ENCODE results near the gene SH3BP4.

SH3BP4 gene

GRCh38 chr2:234968631-234969305 is 17.0 kb downstream of the SH3BP4 start:
- Mint-ChIP-seq H3K36me3 (no peaks in the 10 kb centered on the region), H3K27ac (no peak overlapping the region), H3K9me3 (ENCODE audit: low read depth) (no peaks in the 10 kb centered on the region), H3K27me3 (peaks cover 7% of the 10 kb centered on the region), H3K4me3 (no peak overlapping the region), H3K4me1 (ENCODE audit: low read depth) (no peaks in the 10 kb centered on the region)

DNA sequence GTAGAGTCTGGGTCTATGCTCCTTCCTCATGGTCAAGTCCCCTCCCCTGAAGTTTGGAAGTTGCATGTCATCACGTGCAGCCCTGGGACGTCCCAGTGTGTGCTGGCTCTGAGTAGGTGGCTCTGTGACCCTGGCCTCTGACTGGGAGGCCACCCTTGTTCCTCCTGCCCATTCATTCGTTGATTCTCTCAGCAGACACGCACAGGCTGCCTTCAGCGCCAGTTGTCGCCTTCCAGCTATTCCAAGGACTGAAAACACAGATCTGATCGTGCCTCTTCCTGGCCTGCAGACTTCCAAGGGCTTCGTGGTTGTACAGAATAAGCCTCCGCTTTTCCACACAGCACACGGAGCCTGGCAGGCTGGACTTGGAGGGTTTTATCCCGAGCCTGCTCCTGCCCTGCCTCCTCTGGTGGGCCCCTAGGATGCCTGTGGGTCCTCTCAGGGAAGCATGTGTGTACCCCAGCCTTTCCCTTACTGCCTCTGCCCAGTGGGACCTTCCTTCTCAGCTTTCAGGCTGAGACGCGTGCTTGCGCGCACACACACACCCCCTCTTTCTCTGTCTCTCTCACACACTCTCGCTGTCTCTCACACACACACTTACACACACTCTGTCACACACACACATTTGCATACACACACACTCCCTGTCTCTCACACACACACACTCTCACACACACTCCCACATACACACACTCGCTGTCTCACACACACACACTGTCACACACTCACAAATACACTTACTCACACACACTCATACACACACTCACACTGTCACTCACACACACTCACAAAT is 17.7 kb downstream of the SH3BP4 start:
- Mint-ChIP-seq H3K9me3 (ENCODE audit: low read depth) (no peaks in the 10 kb centered on the region), H3K4me1 (ENCODE audit: low read depth) (no peaks in the 10 kb centered on the region), H3K36me3 (no peaks in the 10 kb centered on the region), H3K27ac (no peak overlapping the region), H3K27me3 (peaks cover 7% of the 10 kb centered on the region), H3K4me3 (no peak overlapping the region)

DNA sequence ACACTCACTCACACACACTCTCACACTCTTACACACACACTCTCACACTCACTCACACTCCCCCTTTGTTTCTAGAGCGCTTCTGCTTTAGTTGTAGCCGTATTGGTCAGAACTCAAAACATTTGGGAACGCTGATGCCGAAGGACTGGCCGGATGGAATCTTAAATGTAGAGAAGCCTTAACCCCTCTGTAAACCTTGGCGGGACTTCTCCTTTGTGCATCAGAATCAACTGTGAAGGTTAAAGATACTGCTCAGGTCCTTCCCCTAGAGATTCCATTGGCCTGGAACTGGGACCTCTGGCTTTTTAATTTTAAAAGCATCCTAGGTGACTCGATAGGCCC is 18.3 kb downstream of the SH3BP4 start:
- peaks cover 9% of the 10 kb centered on the region for H3K27me3 Mint-ChIP-seq

DNA sequence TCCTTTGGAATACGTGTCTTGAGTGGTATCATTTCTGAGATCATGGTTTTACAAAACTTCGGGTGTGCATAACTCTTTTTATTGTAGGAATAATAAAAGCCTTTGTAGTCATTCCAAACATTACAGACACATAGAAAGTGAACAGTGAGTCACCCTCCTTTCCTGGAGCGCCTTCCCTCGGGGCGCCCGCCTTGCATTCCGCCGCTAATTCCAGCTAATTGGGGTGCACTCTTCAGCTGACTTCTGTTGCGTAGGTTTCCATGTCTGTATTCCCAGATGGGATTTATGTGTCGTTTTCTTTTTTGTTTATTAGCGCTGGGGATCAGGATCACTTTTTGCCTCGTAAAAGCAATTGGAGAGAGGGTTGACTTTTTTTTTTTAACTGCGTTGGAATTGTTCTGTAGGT is 18.7 kb downstream of the SH3BP4 start:
- H3K27ac Mint-ChIP-seq: no peak overlapping the region
- H3K27me3 Mint-ChIP-seq: peaks cover 10% of the 10 kb centered on the region
- H3K36me3 Mint-ChIP-seq: no peaks in the 10 kb centered on the region
- no peaks in the 10 kb centered on the region for H3K4me1 Mint-ChIP-seq (ENCODE audit: low read depth)
- no peaks in the 10 kb centered on the region for H3K9me3 Mint-ChIP-seq (ENCODE audit: low read depth)
- H3K4me3 Mint-ChIP-seq: no peak overlapping the region

More for the DNA sequence above, 18.3 kb downstream of the SH3BP4 start:
- Mint-ChIP-seq H3K4me3 (no peak overlapping the region), H3K36me3 (no peaks in the 10 kb centered on the region), H3K4me1 (ENCODE audit: low read depth) (no peaks in the 10 kb centered on the region), H3K9me3 (ENCODE audit: low read depth) (no peaks in the 10 kb centered on the region), H3K27ac (no peak overlapping the region)

DNA sequence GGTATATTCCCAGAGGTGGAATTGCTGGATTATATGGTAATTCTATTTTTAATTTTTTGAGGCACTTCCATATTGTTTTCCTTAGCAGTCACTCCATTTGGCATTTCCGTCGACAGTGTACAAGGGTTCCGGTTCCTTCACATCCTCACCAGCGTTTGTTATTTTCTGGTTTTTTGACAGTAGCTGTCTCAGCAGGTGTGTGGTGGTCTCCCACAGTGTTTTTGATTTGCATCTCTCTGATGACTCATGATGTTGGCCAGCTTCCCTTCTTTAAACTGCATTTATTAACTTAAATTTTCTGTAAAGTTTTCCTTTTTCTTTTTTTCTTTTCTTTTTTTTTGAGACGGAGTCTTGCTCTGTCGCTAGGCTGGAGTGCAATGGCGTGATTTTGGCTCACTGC is 19.7 kb downstream of the SH3BP4 start:
- no peaks in the 10 kb centered on the region for H3K9me3 Mint-ChIP-seq (ENCODE audit: low read depth)
- H3K36me3 Mint-ChIP-seq: no peaks in the 10 kb centered on the region
- no peak overlapping the region for H3K4me3 Mint-ChIP-seq
- no peak overlapping the region for H3K27ac Mint-ChIP-seq
- H3K27me3 Mint-ChIP-seq: peaks cover 10% of the 10 kb centered on the region
- H3K4me1 Mint-ChIP-seq (ENCODE audit: low read depth): no peaks in the 10 kb centered on the region

DNA sequence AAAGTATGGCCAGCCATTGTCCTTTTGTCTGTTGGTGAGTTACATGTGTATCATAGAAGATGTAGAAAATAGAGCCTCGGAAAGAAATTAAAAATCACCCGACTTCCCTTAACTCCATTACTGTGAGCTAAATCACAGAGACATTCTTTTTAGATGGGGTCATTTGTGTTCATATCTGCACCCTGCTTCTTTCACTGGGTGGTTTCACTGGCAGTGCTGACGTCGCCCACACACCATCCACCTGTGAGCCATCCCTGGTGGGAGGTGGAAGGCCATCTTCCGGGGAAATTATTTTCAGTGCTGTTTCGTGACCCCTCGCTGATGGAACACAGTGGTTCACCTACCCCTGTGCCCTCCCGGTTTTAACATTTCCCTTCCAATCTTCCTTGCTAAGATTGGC is 21.2 kb downstream of the SH3BP4 start:
- no peaks in the 10 kb centered on the region for H3K36me3 Mint-ChIP-seq
- H3K27ac Mint-ChIP-seq: no peak overlapping the region
- no peaks in the 10 kb centered on the region for H3K9me3 Mint-ChIP-seq (ENCODE audit: low read depth)
- H3K27me3 Mint-ChIP-seq: peaks cover 10% of the 10 kb centered on the region
- no peak overlapping the region for H3K4me3 Mint-ChIP-seq
- H3K4me1 Mint-ChIP-seq (ENCODE audit: low read depth): no peaks in the 10 kb centered on the region

DNA sequence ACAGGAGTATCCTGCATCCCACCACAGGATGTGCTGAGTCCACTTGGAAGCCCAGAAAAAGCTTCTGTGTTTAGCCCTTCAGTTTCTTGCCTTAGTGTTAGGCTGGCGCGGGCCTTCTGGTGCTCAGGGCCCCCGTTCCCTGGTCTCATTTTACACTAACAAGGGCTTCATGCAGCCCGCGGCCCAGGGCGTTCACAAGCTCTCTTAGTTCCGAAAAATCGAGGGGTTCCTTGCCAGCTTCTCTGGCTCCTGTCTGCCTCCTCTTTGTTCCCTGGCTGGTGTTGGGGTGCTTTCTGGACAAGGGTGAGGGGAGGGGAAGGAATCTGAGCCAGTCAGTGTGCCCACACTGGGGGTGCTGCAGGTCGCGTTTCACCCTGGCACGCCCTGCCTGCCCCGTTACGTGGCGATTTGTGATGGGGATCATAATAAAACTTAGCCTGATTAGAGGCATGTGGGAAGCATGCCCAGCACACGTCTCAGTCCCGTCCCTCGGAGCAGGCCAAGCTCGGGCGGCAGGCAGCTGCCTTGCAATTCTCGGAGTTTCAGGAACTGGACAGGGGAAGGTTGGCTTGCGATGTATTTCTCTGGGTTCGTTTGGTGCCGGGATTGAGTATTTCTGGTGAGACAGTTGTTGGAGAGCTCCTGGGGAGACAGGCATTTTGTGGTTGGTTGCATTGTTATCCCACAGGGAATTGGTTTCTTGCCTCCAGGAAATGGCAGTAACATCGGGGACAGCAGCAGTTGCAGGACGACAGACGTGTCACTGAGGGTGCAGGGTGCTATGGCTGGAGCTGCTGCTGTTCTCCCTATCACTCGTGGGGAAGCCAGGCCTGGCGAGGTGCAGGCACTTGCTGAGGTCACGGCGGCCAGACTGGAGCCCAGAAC is 22.9 kb downstream of the SH3BP4 start:
- peaks cover 10% of the 10 kb centered on the region for H3K27me3 Mint-ChIP-seq
- no peak overlapping the region for H3K27ac Mint-ChIP-seq

DNA sequence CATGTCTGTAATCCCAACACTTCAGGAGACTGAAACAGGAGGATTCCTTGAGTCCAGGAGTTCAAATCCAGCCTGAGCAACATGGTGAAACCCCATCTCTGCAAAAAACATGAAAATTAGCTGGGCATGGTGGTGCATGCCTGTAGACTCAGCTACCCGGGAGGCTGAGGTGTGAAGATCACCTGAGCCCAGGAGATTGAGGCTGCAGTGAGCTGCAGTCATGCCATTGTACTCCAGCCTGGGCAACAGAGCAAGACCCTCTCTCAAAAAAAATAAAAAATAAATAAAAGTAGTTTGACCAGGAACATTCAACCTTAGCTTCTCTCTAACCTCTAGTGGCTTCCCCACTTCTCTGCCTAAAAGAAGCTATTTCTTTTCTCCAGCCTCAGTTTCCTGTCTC is 23.8 kb downstream of the SH3BP4 start:
- Mint-ChIP-seq H3K27ac (no peak overlapping the region), H3K9me3 (ENCODE audit: low read depth) (no peaks in the 10 kb centered on the region), H3K36me3 (no peaks in the 10 kb centered on the region), H3K4me3 (no peak overlapping the region), H3K27me3 (peaks cover 8% of the 10 kb centered on the region), H3K4me1 (ENCODE audit: low read depth) (no peaks in the 10 kb centered on the region)

More for the DNA sequence above, 22.9 kb downstream of the SH3BP4 start:
- Mint-ChIP-seq H3K9me3 (ENCODE audit: low read depth) (no peaks in the 10 kb centered on the region), H3K4me1 (ENCODE audit: low read depth) (no peaks in the 10 kb centered on the region), H3K36me3 (no peaks in the 10 kb centered on the region), H3K4me3 (no peak overlapping the region)

DNA sequence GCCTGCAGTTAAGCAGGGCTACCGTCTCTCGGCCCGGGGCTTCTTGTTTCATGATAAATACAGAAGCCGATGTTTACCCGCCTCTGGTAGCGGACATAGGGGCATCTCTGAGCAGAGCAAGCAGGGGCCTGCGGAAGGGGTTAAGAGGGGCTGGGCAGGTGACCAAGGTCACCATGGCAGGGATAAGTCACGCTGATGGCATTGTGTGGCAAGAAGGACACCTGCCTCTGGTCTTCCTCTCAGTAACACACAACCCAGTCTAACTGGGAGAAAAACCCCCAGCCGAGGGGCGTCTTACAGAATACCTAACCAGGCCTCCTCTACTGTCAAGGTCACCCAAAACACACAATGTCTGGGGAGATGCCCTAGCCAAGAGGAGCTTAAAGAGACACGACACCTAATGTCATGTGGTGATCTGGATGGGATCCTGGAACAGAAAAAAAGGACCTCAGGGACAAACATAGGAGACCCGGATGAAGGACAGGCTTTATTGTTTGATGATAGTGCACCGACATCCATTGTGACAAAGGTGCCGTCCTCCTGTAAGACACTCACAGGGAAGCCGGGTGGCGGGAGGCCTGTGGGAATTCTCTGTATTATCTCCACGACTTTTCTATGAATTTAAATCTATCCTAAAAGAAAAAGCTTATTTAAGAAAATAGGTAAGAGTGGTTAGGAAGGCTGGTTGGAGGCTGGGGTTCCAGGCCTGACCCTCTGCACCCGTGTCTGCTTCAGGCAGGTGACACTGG is 24.8 kb downstream of the SH3BP4 start:
- Mint-ChIP-seq H3K4me1 (ENCODE audit: low read depth) (no peaks in the 10 kb centered on the region), H3K4me3 (no peak overlapping the region), H3K36me3 (no peaks in the 10 kb centered on the region), H3K27me3 (peaks cover 9% of the 10 kb centered on the region), H3K27ac (no peak overlapping the region), H3K9me3 (ENCODE audit: low read depth) (no peaks in the 10 kb centered on the region)

GRCh38 chr2:234977228-234977679 is 25.4 kb downstream of the SH3BP4 start:
- no peaks in the 10 kb centered on the region for H3K36me3 Mint-ChIP-seq
- no peak overlapping the region for H3K27ac Mint-ChIP-seq
- no peaks in the 10 kb centered on the region for H3K9me3 Mint-ChIP-seq (ENCODE audit: low read depth)
- H3K4me3 Mint-ChIP-seq: no peak overlapping the region
- peaks cover 9% of the 10 kb centered on the region for H3K27me3 Mint-ChIP-seq
- no peaks in the 10 kb centered on the region for H3K4me1 Mint-ChIP-seq (ENCODE audit: low read depth)

- H3K36me3 Mint-ChIP-seq: no peaks in the 10 kb centered on the region
- no peak overlapping the region for H3K4me3 Mint-ChIP-seq
- no peak overlapping the region for H3K27ac Mint-ChIP-seq
- no peaks in the 10 kb centered on the region for H3K4me1 Mint-ChIP-seq (ENCODE audit: low read depth)
- peaks cover 5% of the 10 kb centered on the region for H3K27me3 Mint-ChIP-seq
- H3K9me3 Mint-ChIP-seq (ENCODE audit: low read depth): no peaks in the 10 kb centered on the region
These were observed 26.8 kb downstream of the SH3BP4 start for GRCh38 chr2:234978466-234979203.

GRCh38 chr2:234979204-234980167 is 27.7 kb downstream of the SH3BP4 start:
- no peaks in the 10 kb centered on the region for H3K9me3 Mint-ChIP-seq (ENCODE audit: low read depth)
- H3K4me1 Mint-ChIP-seq (ENCODE audit: low read depth): no peaks in the 10 kb centered on the region
- no peak overlapping the region for H3K4me3 Mint-ChIP-seq
- no peak overlapping the region for H3K27ac Mint-ChIP-seq
- H3K27me3 Mint-ChIP-seq: peaks cover 5% of the 10 kb centered on the region
- H3K36me3 Mint-ChIP-seq: no peaks in the 10 kb centered on the region
